ENCODE measurements around the gene FAAP100. TPM values are rescaled to one million over a fixed set of nuclear protein-coding genes. Genes with fewer than 3 reads are reported as not detected.
A peak's percentile ranks its signal among the peaks of the same experiment; 100 is the strongest.

The FAAP100 gene
- total and polyA plus RNA-seq, 3 donors from 2014 or later: 17.6 to 45.8 (median 42.6) TPM

DNA sequence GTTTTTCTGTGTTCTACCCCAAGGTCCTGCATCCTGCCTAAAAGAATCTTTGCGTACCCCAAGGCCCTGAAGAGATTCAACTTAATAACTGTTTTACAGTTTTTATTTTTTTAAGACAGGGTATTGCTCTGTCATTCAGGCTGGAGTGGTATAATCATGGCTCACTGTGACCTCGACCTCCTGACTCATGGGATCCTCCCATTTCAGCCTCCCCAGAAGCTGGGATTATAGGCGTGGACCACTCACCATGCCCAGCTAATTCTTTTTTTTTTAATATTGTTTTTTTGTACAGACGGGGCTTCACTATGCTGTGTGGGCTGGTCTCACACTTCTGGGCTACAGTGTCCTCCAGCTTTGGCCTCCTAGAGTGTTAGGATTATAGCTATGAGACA is 9.3 kb upstream of the FAAP100 start:
- Histone ChIP-seq H3K4me1 (peaks cover 5% of the 10 kb centered on the region), H3K27me3 (no peaks in the 10 kb centered on the region), H3K27ac (no peak overlapping the region), H3K36me3 (ENCODE audit: low read depth, missing control alignments) (no peaks in the 10 kb centered on the region), H3K9me3 (no peaks in the 10 kb centered on the region), H3K4me3 (no peak overlapping the region)
- intact Hi-C loops (cut with DNase I; ENCODE audit: low total_unique reads): no loop called here
- TF ChIP-seq POLR2A (IDR thresholded peaks at IDR 0.05): no peak
- TF ChIP-seq, protein P1, sequence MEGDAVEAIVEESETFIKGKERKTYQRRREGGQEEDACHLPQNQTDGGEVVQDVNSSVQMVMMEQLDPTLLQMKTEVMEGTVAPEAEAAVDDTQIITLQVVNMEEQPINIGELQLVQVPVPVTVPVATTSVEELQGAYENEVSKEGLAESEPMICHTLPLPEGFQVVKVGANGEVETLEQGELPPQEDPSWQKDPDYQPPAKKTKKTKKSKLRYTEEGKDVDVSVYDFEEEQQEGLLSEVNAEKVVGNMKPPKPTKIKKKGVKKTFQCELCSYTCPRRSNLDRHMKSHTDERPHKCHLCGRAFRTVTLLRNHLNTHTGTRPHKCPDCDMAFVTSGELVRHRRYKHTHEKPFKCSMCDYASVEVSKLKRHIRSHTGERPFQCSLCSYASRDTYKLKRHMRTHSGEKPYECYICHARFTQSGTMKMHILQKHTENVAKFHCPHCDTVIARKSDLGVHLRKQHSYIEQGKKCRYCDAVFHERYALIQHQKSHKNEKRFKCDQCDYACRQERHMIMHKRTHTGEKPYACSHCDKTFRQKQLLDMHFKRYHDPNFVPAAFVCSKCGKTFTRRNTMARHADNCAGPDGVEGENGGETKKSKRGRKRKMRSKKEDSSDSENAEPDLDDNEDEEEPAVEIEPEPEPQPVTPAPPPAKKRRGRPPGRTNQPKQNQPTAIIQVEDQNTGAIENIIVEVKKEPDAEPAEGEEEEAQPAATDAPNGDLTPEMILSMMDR (IDR thresholded peaks at IDR 0.05): no peak
- WGBS, 2 donors: 82 to 87% methylated on average over 4 of the region's 4 CpGs
- no peak for DNase-seq

DNA sequence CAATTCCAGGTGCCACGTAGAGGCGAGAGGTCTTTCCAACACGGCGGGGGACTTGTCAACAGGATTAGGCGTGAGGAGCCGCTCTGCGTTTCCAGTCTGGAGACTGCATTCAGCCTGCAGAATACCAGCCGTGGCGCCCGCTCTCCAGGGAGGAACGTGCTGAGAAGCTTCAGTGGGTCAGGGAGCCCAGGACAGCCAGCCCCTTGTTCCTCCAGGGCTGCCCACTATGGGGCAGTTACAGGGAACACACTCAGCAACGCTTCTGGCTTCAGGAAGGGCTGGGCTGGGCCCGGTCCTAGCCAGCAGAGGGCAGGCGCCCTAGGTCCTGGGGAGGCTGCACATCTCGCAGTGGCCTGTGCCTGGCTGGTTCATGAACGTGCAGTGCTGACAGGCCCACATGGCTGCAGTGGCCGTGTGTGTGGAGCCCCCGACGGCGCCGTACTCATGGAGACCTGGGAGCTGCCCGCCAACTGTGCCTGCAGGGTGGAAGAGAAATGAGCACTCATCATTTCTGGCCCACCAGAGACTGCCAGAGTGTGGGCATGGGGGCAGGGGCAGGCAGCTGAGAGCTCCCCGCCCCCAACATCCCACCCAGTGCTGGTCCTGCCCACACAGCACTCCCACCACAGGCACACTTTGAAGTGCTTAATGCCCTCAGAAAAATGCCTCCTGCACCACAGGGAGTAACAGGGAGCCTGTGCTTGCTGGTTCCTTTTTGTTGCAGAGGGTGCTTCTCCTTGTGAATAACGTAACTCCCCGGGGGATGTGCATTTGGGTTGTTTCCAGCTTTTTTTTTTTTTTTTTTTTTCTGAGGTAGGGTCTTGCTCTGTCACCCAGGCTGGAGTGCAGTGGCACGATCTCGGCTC is 7.0 kb upstream of the FAAP100 start:
- no peaks in the 10 kb centered on the region for H3K9me3 ChIP-seq
- H3K4me1 ChIP-seq: peaks cover under 1% of the 10 kb centered on the region
- 80 to 83% methylated on average over 18 to 26 of the region's 27 CpGs for WGBS, 2 donors
- H3K36me3 ChIP-seq (ENCODE audit: low read depth, missing control alignments): no peaks in the 10 kb centered on the region
- DNase-seq: peak; percentile 29
- H3K4me3 ChIP-seq: no peak overlapping the region
- intact Hi-C loops (cut with DNase I; ENCODE audit: low total_unique reads): no loop called here
- H3K27ac ChIP-seq: no peak overlapping the region
- H3K27me3 ChIP-seq: no peaks in the 10 kb centered on the region
- no peak for TF ChIP-seq POLR2A (IDR thresholded peaks at IDR 0.05)
- TF ChIP-seq, protein P1 (IDR thresholded peaks at IDR 0.05): no peak

DNA sequence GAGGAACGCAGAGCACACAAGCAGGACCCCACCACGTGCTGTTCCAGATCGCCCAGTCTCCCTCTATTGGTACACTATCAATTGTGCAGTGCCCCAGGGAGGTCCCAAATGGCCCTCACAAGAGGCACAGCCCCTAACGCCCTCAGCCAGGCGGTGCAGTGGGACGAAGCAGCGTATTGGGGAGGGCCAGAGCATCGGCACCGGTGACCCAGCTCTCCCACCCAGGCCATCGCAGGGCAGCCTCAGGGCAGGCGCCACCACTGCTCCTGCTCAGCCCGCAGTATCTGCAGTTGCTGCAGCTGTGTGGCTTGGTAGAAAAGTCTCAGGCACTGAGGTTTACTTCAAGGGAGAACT is 5.9 kb upstream of the FAAP100 start:
- Histone ChIP-seq H3K4me1 (peaks cover 11% of the 10 kb centered on the region), H3K9me3 (no peaks in the 10 kb centered on the region), H3K36me3 (ENCODE audit: low read depth, missing control alignments) (no peaks in the 10 kb centered on the region), H3K27ac (no peak overlapping the region), H3K4me3 (no peak overlapping the region), H3K27me3 (no peaks in the 10 kb centered on the region)
- no peak for TF ChIP-seq POLR2A (IDR thresholded peaks at IDR 0.05)
- TF ChIP-seq, protein P1 (IDR thresholded peaks at IDR 0.05): no peak
- no peak for DNase-seq
- 94% methylated on average over 12 of the region's 12 CpGs; no CpG with 5 or more reads in 1 of the 2 donors for WGBS, 2 donors
- intact Hi-C loops (cut with DNase I; ENCODE audit: low total_unique reads): no loop called here

DNA sequence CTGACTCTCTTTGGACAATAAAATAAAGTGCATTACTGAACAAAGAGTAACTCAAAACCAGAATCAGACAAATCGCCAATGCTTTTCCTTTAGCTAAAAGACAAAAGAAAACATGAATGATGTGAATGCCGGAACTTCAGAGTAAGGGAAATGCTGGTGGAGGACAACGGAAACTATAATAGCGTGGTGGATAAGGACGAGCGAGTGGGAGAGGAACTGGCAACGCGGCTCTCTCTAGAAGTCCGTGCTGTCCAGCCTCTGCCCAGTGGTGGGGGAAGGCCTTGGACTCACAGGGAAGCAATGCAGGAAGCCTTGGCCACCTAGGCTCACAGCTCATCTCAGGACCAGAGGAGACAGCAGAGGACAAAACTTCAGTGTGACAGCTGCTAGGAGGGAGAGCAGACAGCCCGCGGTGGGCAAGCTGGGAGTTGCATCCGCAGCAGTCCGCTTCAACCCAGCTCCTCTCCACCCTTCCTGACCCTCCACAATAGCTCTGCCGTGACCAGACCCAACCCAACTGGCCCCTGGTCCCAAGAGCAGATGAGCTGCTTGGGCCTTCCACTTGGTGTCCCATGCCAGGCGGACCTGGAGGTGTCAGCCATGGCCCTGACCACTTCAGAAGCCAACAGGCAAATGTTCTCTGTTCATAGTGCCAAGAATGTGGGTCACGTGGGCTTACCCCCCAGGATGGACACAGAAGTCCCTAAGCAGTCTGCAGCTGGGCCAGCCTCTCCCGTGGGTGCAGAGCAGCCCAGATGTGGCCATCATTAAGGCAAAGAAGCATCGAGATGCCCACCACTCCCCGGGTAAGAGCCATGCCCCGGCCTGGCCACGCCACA is 5.3 kb upstream of the FAAP100 start:
- H3K27ac ChIP-seq: no peak overlapping the region
- WGBS, 2 donors: 81 to 85% methylated on average over 16 to 21 of the region's 21 CpGs

More for the DNA sequence above, 5.3 kb upstream of the FAAP100 start:
- Histone ChIP-seq H3K4me1 (peaks cover 11% of the 10 kb centered on the region), H3K27me3 (no peaks in the 10 kb centered on the region), H3K36me3 (ENCODE audit: low read depth, missing control alignments) (no peaks in the 10 kb centered on the region), H3K9me3 (no peaks in the 10 kb centered on the region), H3K4me3 (no peak overlapping the region)
- intact Hi-C loops (cut with DNase I; ENCODE audit: low total_unique reads): no loop called here
- no peak for DNase-seq
- TF ChIP-seq POLR2A (IDR thresholded peaks at IDR 0.05): no peak
- TF ChIP-seq, protein P1 (IDR thresholded peaks at IDR 0.05): no peak
